ENCODE results near the gene RABL3. TPM values are rescaled to one million over a fixed set of nuclear protein-coding genes. Genes with fewer than 3 reads are reported as not detected.

Gene RABL3
- total RNA-seq, 4 donors from 2014 or later, result 20.0 to 46.8 (median 30.4) TPM

DNA sequence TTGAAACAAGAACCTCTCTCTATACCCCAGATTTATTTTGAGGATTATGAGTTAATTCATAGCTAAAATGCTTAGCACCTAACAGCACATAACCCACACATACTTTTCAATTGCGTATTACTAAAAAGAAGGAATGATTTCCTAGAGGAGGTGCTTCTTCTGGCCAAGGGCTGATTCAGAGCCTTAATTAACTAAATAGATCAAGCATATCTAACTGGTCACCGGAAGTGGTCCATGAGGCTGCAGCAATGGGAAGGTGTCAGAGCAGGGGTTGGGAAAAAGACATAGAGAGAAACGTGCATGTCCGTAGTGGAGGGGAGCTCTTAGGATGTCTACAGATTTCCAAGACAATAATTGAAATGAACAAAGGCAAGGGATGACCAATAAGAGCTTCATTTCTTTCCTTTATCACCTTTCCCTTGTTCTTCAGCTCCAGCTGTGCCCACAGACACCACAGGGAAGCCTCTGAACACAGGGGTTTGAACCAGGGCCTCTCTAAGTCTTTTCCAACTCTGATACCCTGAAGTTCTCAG is 60.7 kb downstream of the RABL3 start:
- H3K36me3 ChIP-seq, result no peaks in the 10 kb centered on the region
- no peaks in the 10 kb centered on the region for H3K27me3 ChIP-seq
- intact Hi-C loops (cut with DNase I; ENCODE audit: low total_unique reads) (no loop called here), in situ Hi-C loops (cut with MboI; ENCODE audit: low sequenced_read_pairs in 4 of 4) (no loop called here)
- TF ChIP-seq, protein P1, sequence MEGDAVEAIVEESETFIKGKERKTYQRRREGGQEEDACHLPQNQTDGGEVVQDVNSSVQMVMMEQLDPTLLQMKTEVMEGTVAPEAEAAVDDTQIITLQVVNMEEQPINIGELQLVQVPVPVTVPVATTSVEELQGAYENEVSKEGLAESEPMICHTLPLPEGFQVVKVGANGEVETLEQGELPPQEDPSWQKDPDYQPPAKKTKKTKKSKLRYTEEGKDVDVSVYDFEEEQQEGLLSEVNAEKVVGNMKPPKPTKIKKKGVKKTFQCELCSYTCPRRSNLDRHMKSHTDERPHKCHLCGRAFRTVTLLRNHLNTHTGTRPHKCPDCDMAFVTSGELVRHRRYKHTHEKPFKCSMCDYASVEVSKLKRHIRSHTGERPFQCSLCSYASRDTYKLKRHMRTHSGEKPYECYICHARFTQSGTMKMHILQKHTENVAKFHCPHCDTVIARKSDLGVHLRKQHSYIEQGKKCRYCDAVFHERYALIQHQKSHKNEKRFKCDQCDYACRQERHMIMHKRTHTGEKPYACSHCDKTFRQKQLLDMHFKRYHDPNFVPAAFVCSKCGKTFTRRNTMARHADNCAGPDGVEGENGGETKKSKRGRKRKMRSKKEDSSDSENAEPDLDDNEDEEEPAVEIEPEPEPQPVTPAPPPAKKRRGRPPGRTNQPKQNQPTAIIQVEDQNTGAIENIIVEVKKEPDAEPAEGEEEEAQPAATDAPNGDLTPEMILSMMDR (IDR thresholded peaks at IDR 0.05 in 4 of 5, conservative IDR thresholded peaks at IDR 0.05 in 1 of 5), result no peak
- no peak for TF ChIP-seq POLR2A (IDR thresholded peaks at IDR 0.05)
- H3K4me3 ChIP-seq, result no peak overlapping the region
- ATAC-seq (no peak), DNase-seq (no peak)
- H3K9me3 ChIP-seq, result no peaks in the 10 kb centered on the region
- no peak overlapping the region for H3K27ac ChIP-seq
- peaks cover 9 to 16% of the 10 kb centered on the region in 2 donors for H3K4me1 ChIP-seq

DNA sequence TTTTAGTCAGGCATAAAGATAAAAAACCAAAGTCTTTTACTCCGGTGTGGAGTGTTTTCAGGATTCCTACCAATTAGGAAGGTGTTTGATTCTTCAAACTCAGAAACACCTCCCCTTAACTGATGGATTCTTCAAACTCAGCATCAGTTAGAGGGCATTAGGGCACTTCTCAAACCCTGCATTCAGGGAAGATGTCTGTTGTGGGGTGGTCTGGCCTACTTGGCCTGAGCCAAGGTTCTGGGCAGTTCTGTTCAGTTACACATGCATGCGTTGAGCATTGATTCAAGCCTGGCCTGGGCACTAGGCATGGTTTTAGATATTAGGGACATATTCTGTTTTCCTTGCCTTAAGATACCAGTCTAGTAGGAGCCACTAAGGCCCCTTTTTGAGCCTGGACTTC is 61.3 kb downstream of the RABL3 start:
- Histone ChIP-seq H3K9me3 (no peaks in the 10 kb centered on the region), H3K27ac (no peak overlapping the region), H3K36me3 (no peaks in the 10 kb centered on the region), H3K4me3 (no peak overlapping the region), H3K27me3 (no peaks in the 10 kb centered on the region), H3K4me1 (peaks cover 9 to 16% of the 10 kb centered on the region in 2 donors)
- in situ Hi-C loops (cut with MboI; ENCODE audit: low sequenced_read_pairs in 4 of 4) (no loop called here), intact Hi-C loops (cut with DNase I; ENCODE audit: low total_unique reads) (no loop called here)
- ATAC-seq, result no peak
- DNase-seq, result no peak
- TF ChIP-seq, protein P1 (IDR thresholded peaks at IDR 0.05 in 4 of 5, conservative IDR thresholded peaks at IDR 0.05 in 1 of 5), result no peak
- no peak for TF ChIP-seq POLR2A (IDR thresholded peaks at IDR 0.05)

DNA sequence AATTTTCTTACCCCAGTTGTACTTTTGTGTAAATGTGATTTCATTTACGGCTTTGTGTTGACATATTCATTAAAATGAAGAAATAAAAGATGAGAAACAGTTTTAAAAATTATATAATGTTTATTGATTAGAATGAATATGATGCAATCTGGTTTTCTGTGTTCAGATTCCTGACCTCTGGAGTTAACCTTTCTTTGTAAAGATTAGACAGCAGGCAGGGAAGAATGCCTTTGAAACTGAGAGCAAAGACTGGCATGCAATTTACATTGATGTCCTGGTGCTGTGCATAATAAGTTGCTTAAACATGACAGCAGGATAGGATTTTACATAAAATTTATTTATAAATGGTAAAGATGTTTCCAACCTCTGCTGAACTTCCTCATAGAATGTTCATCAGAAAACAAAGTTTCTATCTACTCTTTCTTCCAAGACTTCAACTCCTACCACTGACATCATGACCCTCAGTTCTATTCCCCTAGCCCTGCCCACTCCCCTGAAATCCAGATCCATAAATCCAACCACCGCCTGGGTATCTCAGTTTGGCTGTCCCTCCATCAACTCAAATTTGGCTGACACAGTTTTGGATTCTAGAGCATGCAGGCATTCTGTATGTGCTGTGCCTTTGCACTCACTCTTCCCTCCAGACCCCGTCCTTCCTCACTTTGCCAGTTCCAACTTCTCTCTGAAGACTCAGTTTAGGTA is 62.0 kb downstream of the RABL3 start:
- intact Hi-C loops (cut with DNase I; ENCODE audit: low total_unique reads) (no loop called here), in situ Hi-C loops (cut with MboI; ENCODE audit: low sequenced_read_pairs in 4 of 4) (no loop called here)
- Histone ChIP-seq H3K27ac (no peak overlapping the region), H3K9me3 (no peaks in the 10 kb centered on the region), H3K27me3 (no peaks in the 10 kb centered on the region), H3K36me3 (no peaks in the 10 kb centered on the region), H3K4me3 (no peak overlapping the region), H3K4me1 (peaks cover 9 to 16% of the 10 kb centered on the region in 2 donors)
- TF ChIP-seq, protein P1 (IDR thresholded peaks at IDR 0.05 in 4 of 5, conservative IDR thresholded peaks at IDR 0.05 in 1 of 5), result no peak
- no peak for TF ChIP-seq POLR2A (IDR thresholded peaks at IDR 0.05)
- ATAC-seq (no peak), DNase-seq (no peak)

DNA sequence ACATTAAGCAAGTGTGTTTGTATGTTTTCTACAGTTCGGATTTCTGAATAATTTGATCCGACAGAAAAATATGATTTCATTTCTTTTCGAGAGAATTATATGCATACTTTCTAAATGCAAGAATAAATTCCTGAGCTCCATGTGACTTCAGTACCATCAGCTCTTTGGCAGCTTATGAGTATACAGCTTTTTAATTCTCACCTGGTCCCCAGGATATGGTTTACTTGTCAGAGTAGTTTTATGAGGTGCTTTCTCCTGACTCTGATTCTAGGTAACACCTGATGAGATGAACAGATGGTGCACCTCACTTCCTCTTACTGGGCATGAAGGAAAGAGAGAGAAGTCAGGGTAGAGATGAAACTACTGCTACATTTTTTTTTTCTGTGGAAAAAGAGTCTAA is 63.3 kb downstream of the RABL3 start:
- no peaks in the 10 kb centered on the region for H3K9me3 ChIP-seq
- H3K4me3 ChIP-seq, result peak overlapping the region in 3 of 4 donors; percentile 4 to 35 (median 26)
- no peaks in the 10 kb centered on the region for H3K36me3 ChIP-seq
- intact Hi-C loops (cut with DNase I; ENCODE audit: low total_unique reads) (no loop called here), in situ Hi-C loops (cut with MboI; ENCODE audit: low sequenced_read_pairs in 4 of 4) (no loop called here)
- DNase-seq (no peak), ATAC-seq (no peak)
- peaks cover 9 to 16% of the 10 kb centered on the region in 2 donors for H3K4me1 ChIP-seq
- TF ChIP-seq, protein P1 (IDR thresholded peaks at IDR 0.05 in 4 of 5, conservative IDR thresholded peaks at IDR 0.05 in 1 of 5), result no peak
- no peak for TF ChIP-seq POLR2A (IDR thresholded peaks at IDR 0.05)
- peak overlapping the region in 1 of 4 donors; percentile 41 for H3K27ac ChIP-seq
- H3K27me3 ChIP-seq, result no peaks in the 10 kb centered on the region

Measured in gastrocnemius medialis (tissue), 4 donors.